Psoas muscle (tissue), 8 donors: ENCODE results near the gene STUB1. TPM values are rescaled to one million over a fixed set of nuclear protein-coding genes. Genes with fewer than 3 reads are reported as not detected.

Experiments
- ATAC-seq, 4 donors: fragments of 200-7000 bp; cut with Tn5 transposase; one replicate each; pipeline ENCODE4 v1.9.1; 2020; ENCODE audit warnings: moderate library complexity in 3 of 4, mild to moderate bottlenecking in 2 of 4
- DNase-seq, 2 donors: peaks; one replicate each; pipeline ENCODE4 v3.0.0-alpha.2; 2020
- H3K27ac ChIP-seq: fragments of 200-600 bp; one replicate; pipeline ENCODE4 v1.8.0; 2022
- H3K27me3 ChIP-seq, 3 donors: fragments of 200-600 bp in 1 of 3; one replicate each; pipeline versions ENCODE4 v1.6.1 to v1.8.0; 2013 to 2022; ENCODE audit warnings: low read length in 2 of 3, mild to moderate bottlenecking in 2 of 3, moderate library complexity in 1 of 3; ENCODE audit not compliant: insufficient read depth in 3 of 3
- H3K36me3 ChIP-seq, 2 donors: fragments of 200-600 bp in 1 of 2; one replicate each; pipeline versions ENCODE4 v1.6.1 to v1.8.0; 2013 to 2022; ENCODE audit warnings: low read depth in 1 of 2, mild to moderate bottlenecking in 1 of 2, moderate library complexity in 1 of 2; ENCODE audit not compliant: insufficient read depth in 1 of 2
- H3K4me1 ChIP-seq: fragments of 200-600 bp; one replicate; pipeline ENCODE4 v1.8.0; 2022
- H3K4me3 ChIP-seq: fragments of 200-600 bp; one replicate; pipeline ENCODE4 v1.8.0; 2022; ENCODE audit warnings: mild to moderate bottlenecking
- H3K9me3 ChIP-seq: fragments of 200-600 bp; one replicate; pipeline ENCODE4 v1.8.0; 2022
- CTCF ChIP-seq: fragments of 200-600 bp; IDR thresholded peaks from one replicate; pipeline ENCODE4 v1.8.0; 2022; ENCODE audit warnings: antibody characterized with exemption
- WGBS, 3 donors: extraction: QIAGEN DNeasy Blood & Tissue Kit; methylation state at CpG; one replicate each; pipeline versions ENCODE4 v1.1.6 to v1.1.7; 2013; 5-methylcytosine and 5-hydroxymethylcytosine counted together
- intact Hi-C, 2 donors: fragments of 100-400 bp; cut with DNase I; formaldehyde crosslinking; loops; one replicate each; pipeline versions ENCODE4 v1.11.0 to v1.14.2; 2022
- polyA plus RNA-seq, 3 donors: library from polyadenylated mRNA; stranded (reverse); fragments of 200-250 nt; gene quantifications; one replicate each; pipeline ENCODE4 v1.2.3, GENCODE V29; 2013
- total RNA-seq, 4 donors: library from RNA; stranded (reverse); fragmentation: NEBNext Ultra II Directional in 2 of 4; extraction: Animal tissue kit (Norgen Biotek cat#: 25700) in 2 of 4; gene quantifications; one replicate each; pipeline versions ENCODE4 v1.2.1 to v1.2.4, GENCODE V29; 2021 to 2023
- donor health status: healthy with polysubstance abuse.
- donor health status: DM: no; HTN: no; CAD: no; lungs with moderate emphysema.
- donor health status: Bipolar disorder and iron deficiency.
- donor health status: healthy.
- donor health status: DM: yes; HTN: yes; CAD: no.
- donor health status: DM: no; HTN: no; CAD: no.
- donor health status: DM: no; HTN: no; CAD: no.
- donor health status: DM: yes; HTN: yes; CAD: no.

Gene STUB1
- total and polyA plus RNA-seq, 7 donors, result 108 to 150 (median 127) TPM

- Histone ChIP-seq H3K4me1 (peaks cover 14% of the 10 kb centered on the region), H3K27ac (no peak overlapping the region), H3K27me3 (no peaks in the 10 kb centered on the region), H3K4me3 (no peak overlapping the region), H3K36me3 (peaks cover 4 to 23% of the 10 kb centered on the region in 2 donors), H3K9me3 (no peaks in the 10 kb centered on the region)
- no peak for ATAC-seq
- TF ChIP-seq CTCF, result no peak
- intact Hi-C loops, result no loop called here
- DNase-seq, result no peak
- 84 to 88% (median 87%) methylated on average over 21 of the region's 21 CpGs for WGBS, 3 donors
These were observed 3.7 kb upstream of the STUB1 start for GRCh38 chr16:676565-676902.

GRCh38 chr16:676913-677312, 3.3 kb upstream of the STUB1 start:
- no peak for TF ChIP-seq CTCF
- peaks cover 18% of the 10 kb centered on the region for H3K4me1 ChIP-seq
- peaks cover 4 to 23% of the 10 kb centered on the region in 2 donors for H3K36me3 ChIP-seq
- H3K27ac ChIP-seq, result no peak overlapping the region
- H3K4me3 ChIP-seq, result no peak overlapping the region
- intact Hi-C loops, result no loop called here
- WGBS, 3 donors, result 64 to 69% (median 67%) methylated on average over 23 of the region's 23 CpGs
- no peak for ATAC-seq
- H3K9me3 ChIP-seq, result no peaks in the 10 kb centered on the region
- no peaks in the 10 kb centered on the region for H3K27me3 ChIP-seq
- DNase-seq, result no peak

- H3K27ac ChIP-seq, result no peak overlapping the region
- intact Hi-C loops, result no loop called here
- H3K4me3 ChIP-seq, result no peak overlapping the region
- H3K4me1 ChIP-seq, result peaks cover 24% of the 10 kb centered on the region
- no peak for TF ChIP-seq CTCF
- peaks cover 9 to 23% of the 10 kb centered on the region in 2 donors for H3K36me3 ChIP-seq
- ATAC-seq (no peak), DNase-seq (no peak)
- H3K9me3 ChIP-seq, result no peaks in the 10 kb centered on the region
- 50 to 56% (median 54%) methylated on average over 38 to 57 of the region's 57 CpGs for WGBS, 3 donors
- no peaks in the 10 kb centered on the region for H3K27me3 ChIP-seq
These were observed 2.7 kb upstream of the STUB1 start for GRCh38 chr16:677316-678190.

GRCh38 chr16:678209-678857, 1.9 kb upstream of the STUB1 start:
- Histone ChIP-seq H3K4me3 (no peak overlapping the region), H3K27ac (no peak overlapping the region), H3K36me3 (peaks cover 5 to 23% of the 10 kb centered on the region in 2 donors), H3K27me3 (no peaks in the 10 kb centered on the region), H3K4me1 (peaks cover 32% of the 10 kb centered on the region), H3K9me3 (no peaks in the 10 kb centered on the region)
- intact Hi-C loops, result no loop called here
- no peak for DNase-seq
- ATAC-seq, result no peak
- no peak for TF ChIP-seq CTCF
- 61 to 72% (median 63%) methylated on average over 21 of the region's 21 CpGs for WGBS, 3 donors
